Measurements from ENCODE around the gene SAG. TPM values are rescaled to one million over a fixed set of nuclear protein-coding genes. Genes with fewer than 3 reads are reported as not detected.

SAG gene
- total RNA-seq, 3 donors from 2014 or later = not detected

DNA sequence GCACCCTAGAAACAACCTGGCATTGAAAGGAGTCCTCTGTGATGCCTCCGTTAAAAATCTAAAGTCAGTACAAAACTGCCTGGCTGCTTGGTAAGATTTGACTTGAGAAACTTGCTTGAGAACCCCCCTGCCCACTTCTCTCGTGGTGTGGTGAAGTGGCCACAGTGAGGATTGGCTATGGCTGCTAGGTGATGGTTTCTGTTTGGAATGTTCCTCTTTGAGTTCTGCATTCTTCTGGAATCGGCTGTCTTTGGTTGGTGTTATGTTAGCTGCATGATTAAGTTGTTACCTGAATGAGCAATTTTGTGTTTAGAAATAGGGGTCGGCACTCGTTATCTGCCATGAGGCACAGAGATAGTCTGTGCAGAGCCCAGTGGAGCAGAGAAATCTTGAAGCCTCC lies 21.7 kb upstream of the SAG start:
- no peak for TF ChIP-seq POLR2A (IDR thresholded peaks at IDR 0.05)
- no peak overlapping the region for H3K27ac ChIP-seq
- H3K4me3 ChIP-seq = no peak overlapping the region
- H3K4me1 ChIP-seq = no peaks in the 10 kb centered on the region
- no peaks in the 10 kb centered on the region for H3K9me3 ChIP-seq
- DNase-seq (ENCODE audit: low spot score in 2 of 2) = no peak
- H3K36me3 ChIP-seq = peaks cover 10% of the 10 kb centered on the region
- no peaks in the 10 kb centered on the region for H3K27me3 ChIP-seq
- intact Hi-C loops (cut with DNase I; ENCODE audit: low total_unique reads) = no loop called here

DNA sequence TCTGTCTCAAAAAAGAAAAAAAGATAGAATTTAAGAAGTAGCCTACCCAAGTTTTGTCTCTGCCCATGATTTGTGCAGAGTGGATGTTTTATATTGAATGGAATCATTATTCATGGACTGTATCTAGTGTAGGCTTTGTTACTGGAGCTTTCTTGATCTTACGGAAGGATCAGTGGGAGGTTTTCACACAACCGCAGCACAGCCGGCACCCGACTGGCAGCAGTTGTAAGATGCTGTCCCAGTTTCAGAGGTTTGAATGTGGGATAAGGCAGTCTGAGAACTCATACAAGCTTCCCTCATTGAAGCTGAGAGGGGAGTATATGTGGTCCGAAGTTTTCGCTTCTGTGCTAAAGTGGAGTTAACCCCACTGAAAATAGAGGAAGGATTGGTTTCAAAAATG lies 19.7 kb upstream of the SAG start:
- Histone ChIP-seq H3K4me3 (no peak overlapping the region), H3K27me3 (no peaks in the 10 kb centered on the region), H3K27ac (peak overlapping the region in 1 of 2 donors; percentile 49), H3K9me3 (no peaks in the 10 kb centered on the region), H3K4me1 (no peaks in the 10 kb centered on the region), H3K36me3 (no peaks in the 10 kb centered on the region)
- intact Hi-C loops (cut with DNase I; ENCODE audit: low total_unique reads) = no loop called here
- TF ChIP-seq, protein P1, sequence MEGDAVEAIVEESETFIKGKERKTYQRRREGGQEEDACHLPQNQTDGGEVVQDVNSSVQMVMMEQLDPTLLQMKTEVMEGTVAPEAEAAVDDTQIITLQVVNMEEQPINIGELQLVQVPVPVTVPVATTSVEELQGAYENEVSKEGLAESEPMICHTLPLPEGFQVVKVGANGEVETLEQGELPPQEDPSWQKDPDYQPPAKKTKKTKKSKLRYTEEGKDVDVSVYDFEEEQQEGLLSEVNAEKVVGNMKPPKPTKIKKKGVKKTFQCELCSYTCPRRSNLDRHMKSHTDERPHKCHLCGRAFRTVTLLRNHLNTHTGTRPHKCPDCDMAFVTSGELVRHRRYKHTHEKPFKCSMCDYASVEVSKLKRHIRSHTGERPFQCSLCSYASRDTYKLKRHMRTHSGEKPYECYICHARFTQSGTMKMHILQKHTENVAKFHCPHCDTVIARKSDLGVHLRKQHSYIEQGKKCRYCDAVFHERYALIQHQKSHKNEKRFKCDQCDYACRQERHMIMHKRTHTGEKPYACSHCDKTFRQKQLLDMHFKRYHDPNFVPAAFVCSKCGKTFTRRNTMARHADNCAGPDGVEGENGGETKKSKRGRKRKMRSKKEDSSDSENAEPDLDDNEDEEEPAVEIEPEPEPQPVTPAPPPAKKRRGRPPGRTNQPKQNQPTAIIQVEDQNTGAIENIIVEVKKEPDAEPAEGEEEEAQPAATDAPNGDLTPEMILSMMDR (IDR thresholded peaks at IDR 0.05) = no peak
- TF ChIP-seq POLR2AphosphoS5 (IDR thresholded peaks at IDR 0.05) (no peak), POLR2A (IDR thresholded peaks at IDR 0.05) (no peak)
- no peak for DNase-seq (ENCODE audit: low spot score in 2 of 2)

DNA sequence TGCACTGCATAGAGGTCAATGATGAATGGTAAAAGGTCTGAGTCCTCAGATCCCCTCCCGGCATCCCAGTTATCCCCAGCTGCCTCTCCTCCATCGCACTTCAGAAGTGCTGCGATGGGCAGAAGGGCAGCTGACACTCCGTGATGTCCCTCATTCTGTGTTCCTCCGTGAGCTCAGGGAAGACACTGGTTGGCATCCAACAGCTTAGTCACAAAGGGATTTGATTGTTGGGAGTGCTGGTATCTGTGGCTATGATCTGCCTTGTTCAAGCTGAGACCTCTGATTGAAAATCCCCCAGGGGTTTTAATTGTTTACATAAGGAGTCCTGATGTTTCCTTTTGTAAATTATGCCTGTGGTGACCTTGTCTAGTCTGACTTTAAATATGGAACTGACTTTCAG lies 19.0 kb upstream of the SAG start:
- H3K4me1 ChIP-seq = no peaks in the 10 kb centered on the region
- DNase-seq (ENCODE audit: low spot score in 2 of 2) = no peak
- H3K27ac ChIP-seq = peak overlapping the region; percentile 4 to 49
- peaks cover 2% of the 10 kb centered on the region for H3K36me3 ChIP-seq
- TF ChIP-seq, protein P1 (IDR thresholded peaks at IDR 0.05) = no peak
- TF ChIP-seq POLR2A (IDR thresholded peaks at IDR 0.05) (no peak), POLR2AphosphoS5 (IDR thresholded peaks at IDR 0.05) (no peak)
- no peak overlapping the region for H3K4me3 ChIP-seq
- no peaks in the 10 kb centered on the region for H3K27me3 ChIP-seq
- intact Hi-C loops (cut with DNase I; ENCODE audit: low total_unique reads) = no loop called here
- no peaks in the 10 kb centered on the region for H3K9me3 ChIP-seq

DNA sequence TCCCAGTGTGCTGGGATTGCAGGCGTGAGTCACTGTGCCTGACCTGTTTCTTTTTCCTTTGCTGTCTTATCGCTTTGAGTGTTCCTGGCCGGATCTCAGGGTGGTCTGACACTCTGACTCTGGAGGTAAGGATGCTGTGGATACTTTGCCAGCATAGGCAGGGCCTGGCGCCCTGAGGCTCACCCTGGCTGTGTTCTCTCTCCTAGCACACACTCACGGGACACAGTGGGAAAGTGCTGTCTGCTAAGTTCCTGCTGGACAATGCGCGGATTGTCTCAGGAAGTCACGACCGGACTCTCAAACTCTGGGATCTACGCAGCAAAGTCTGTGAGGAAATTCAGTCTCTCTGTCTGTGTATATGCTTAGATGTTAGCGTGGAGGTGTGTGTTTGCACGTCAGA lies 18.0 kb upstream of the SAG start:
- no peak overlapping the region for H3K4me3 ChIP-seq
- H3K4me1 ChIP-seq = no peaks in the 10 kb centered on the region
- intact Hi-C loops (cut with DNase I; ENCODE audit: low total_unique reads) = no loop called here
- no peaks in the 10 kb centered on the region for H3K9me3 ChIP-seq
- TF ChIP-seq, protein P1 (IDR thresholded peaks at IDR 0.05) = no peak
- TF ChIP-seq POLR2AphosphoS5 (IDR thresholded peaks at IDR 0.05) = no peak
- TF ChIP-seq POLR2A (IDR thresholded peaks at IDR 0.05) = no peak
- no peaks in the 10 kb centered on the region for H3K27me3 ChIP-seq
- H3K36me3 ChIP-seq = peaks cover 12% of the 10 kb centered on the region
- H3K27ac ChIP-seq = peak overlapping the region in 1 of 2 donors; percentile 68
- no peak for DNase-seq (ENCODE audit: low spot score in 2 of 2)

DNA sequence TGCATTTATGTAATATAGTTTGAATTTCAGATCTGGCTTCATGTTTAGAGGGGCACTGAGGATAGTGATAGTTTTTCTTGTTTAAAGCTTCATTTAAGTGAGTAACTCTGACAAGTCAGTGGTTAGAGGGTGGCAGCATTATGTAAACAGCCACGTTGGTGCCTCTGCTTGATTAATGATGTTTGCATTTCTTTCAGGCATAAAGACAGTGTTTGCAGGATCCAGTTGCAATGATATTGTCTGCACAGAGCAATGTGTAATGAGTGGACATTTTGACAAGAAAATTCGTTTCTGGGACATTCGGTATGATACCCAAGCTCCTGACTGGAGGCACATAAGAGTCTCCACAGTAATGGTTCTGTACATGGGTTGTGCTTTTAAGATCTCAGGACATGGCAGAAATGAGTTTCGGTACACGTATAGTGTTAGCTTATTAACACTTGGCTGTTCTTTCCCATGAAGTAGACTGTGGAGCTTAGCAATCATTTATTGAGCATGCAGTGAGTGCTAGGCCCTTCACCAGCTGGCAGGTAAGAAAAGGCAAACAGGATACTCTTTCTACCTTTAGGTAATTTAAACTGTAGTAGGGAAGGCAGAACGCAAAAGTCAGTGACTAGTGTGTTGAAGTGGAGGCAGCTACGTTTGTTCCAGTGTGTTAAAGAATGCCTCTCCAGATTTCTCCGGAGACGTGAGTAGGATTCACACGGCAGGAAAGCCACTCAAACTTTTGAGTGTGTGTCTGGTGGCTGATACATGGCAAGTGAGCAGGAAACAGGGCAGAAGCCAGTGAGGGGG lies 17.4 kb upstream of the SAG start:
- H3K4me3 ChIP-seq = no peak overlapping the region
- intact Hi-C loops (cut with DNase I; ENCODE audit: low total_unique reads) = no loop called here
- peak overlapping the region in 1 of 2 donors; percentile 68 for H3K27ac ChIP-seq
- DNase-seq (ENCODE audit: low spot score in 2 of 2) = no peak
- peaks cover 12% of the 10 kb centered on the region for H3K36me3 ChIP-seq
- no peaks in the 10 kb centered on the region for H3K9me3 ChIP-seq
- TF ChIP-seq, protein P1 (IDR thresholded peaks at IDR 0.05) = no peak
- TF ChIP-seq POLR2A (IDR thresholded peaks at IDR 0.05) = no peak
- TF ChIP-seq POLR2AphosphoS5 (IDR thresholded peaks at IDR 0.05) = no peak
- no peaks in the 10 kb centered on the region for H3K4me1 ChIP-seq
- no peaks in the 10 kb centered on the region for H3K27me3 ChIP-seq

All from breast epithelium (tissue), 4 donors.